H1 (cell line): ENCODE measurements around the gene BPIFB2. TPM values are rescaled to one million over a fixed set of nuclear protein-coding genes. Genes with fewer than 3 reads are reported as not detected.

ENCODE experiments used
- CHD7 ChIP-seq: fragments of 300-600 bp; sonication (generic); IDR thresholded peaks from 2 replicates; pipeline ENCODE4 v1.7.1; 2012; ENCODE audit warnings: low read length, moderate library complexity, mild to moderate bottlenecking, inconsistent platforms; ENCODE audit not compliant: insufficient replicate concordance
- POLR2AphosphoS5 ChIP-seq: IDR thresholded peaks from 2 replicates; pipeline ENCODE4 v1.6.1; 2011; ENCODE audit warnings: low read depth, low read length
- TBP ChIP-seq: IDR thresholded peaks from 2 replicates; pipeline ENCODE4 v1.6.1; 2011; ENCODE audit warnings: low read depth, low read length, improper control_type of control experiment
- YY1 ChIP-seq: IDR thresholded peaks from 2 replicates; pipeline ENCODE4 v1.6.1; 2011; ENCODE audit warnings: low read depth, mild to moderate bottlenecking, low read length
- polyA plus RNA-seq, 7 experiments: library from polyadenylated mRNA; depleted of rRNA in 3 of 7; stranded (reverse) in 5 of 7; unstranded in 2 of 7; fragments of >200 nt in 5 of 7; fragments of 200-250 nt in 2 of 7; gene quantifications; 1 replicate in 5 of 7; 2 replicates in 1 of 7; 4 replicates in 1 of 7; pipeline versions ENCODE4 v1.2.1 to v1.2.3, GENCODE V29; 2011 to 2013; ENCODE audit warnings: missing spikeins in 2 of 7, mixed read lengths in 2 of 7
- total RNA-seq: library from RNA; stranded (reverse); fragmentation: NEBNext Ultra II Directional; extraction: Animal tissue kit (Norgen Biotek cat#: 25700); gene quantifications from 2 replicates; pipeline ENCODE4 v1.2.1, GENCODE V29; 2021

The BPIFB2 gene
- total and polyA plus RNA-seq, 2 of the 8 experiments (the other 6 are each of a cell fraction or from before 2014, with no cell fraction given), result not detected

GRCh38 chr20:33071198-33071597 is 63.7 kb downstream of the BPIFB2 start (continued):
- TF ChIP-seq CHD7, result no peak
- no peak for TF ChIP-seq POLR2AphosphoS5
- no peak for TF ChIP-seq YY1
- TF ChIP-seq TBP, result no peak
